Natural killer cell (primary cell): ENCODE data around the gene GALNT2. TPM values are rescaled to one million over a fixed set of nuclear protein-coding genes. Genes with fewer than 3 reads are reported as not detected.

Experiments
- ATAC-seq, 3 donors: fragments of 150-1000 bp in 2 of 3; fragments of 200-7000 bp in 1 of 3; cut with Tn5 transposase; 1 replicate in 1 of 3; 2 replicates in 2 of 3; pipeline ENCODE4 v1.10.0; 2021; ENCODE audit warnings: mild to moderate bottlenecking in 2 of 3, moderate library complexity in 2 of 3
- DNase-seq, 2 donors: peaks; one replicate each; pipeline versions ENCODE4 v3.0.0 to v3.0.0-alpha.2; 2013 to 2021; ENCODE audit warnings: mixed read lengths in 1 of 2
- H3K27ac ChIP-seq: one replicate; pipeline ENCODE4 v1.5.1; 2013; ENCODE audit warnings: mild to moderate bottlenecking, low read length
- H3K27me3 ChIP-seq: one replicate; pipeline ENCODE4 v1.6.1; 2013; ENCODE audit warnings: low read length; ENCODE audit not compliant: control insufficient read depth, insufficient read depth
- H3K36me3 ChIP-seq: one replicate; pipeline ENCODE4 v1.6.1; 2013; ENCODE audit warnings: low read length; ENCODE audit not compliant: control insufficient read depth, insufficient read depth
- H3K4me1 ChIP-seq: one replicate; pipeline ENCODE4 v1.6.1; 2013; ENCODE audit warnings: low read length; ENCODE audit not compliant: control insufficient read depth, insufficient read depth
- H3K4me3 ChIP-seq: one replicate; pipeline ENCODE4 v1.5.1; 2013; ENCODE audit warnings: low read length
- H3K9me3 ChIP-seq: one replicate; pipeline ENCODE4 v1.6.1; 2013; ENCODE audit warnings: low read length; ENCODE audit not compliant: control insufficient read depth, insufficient read depth
- H3K27ac Mint-ChIP-seq, 2 donors: one replicate each; pipeline ENCODE4 v1.8.0; 2022; ENCODE audit warnings: mild to moderate bottlenecking in 2 of 2, mixed read lengths in 2 of 2, moderate library complexity in 1 of 2
- H3K27me3 Mint-ChIP-seq, 2 donors: one replicate each; pipeline ENCODE4 v1.8.0; 2022; ENCODE audit warnings: low read depth in 2 of 2, mixed read lengths in 2 of 2
- H3K36me3 Mint-ChIP-seq: one replicate; pipeline ENCODE4 v1.8.0; 2022; ENCODE audit warnings: mixed read lengths
- H3K4me1 Mint-ChIP-seq, 2 donors: one replicate each; pipeline ENCODE4 v1.8.0; 2022; ENCODE audit warnings: mixed read lengths in 2 of 2
- H3K4me3 Mint-ChIP-seq: one replicate; pipeline ENCODE4 v1.8.0; 2022; ENCODE audit warnings: mild to moderate bottlenecking, moderate library complexity, mixed read lengths
- H3K9me3 Mint-ChIP-seq, 2 donors: one replicate each; pipeline ENCODE4 v1.8.0; 2022; ENCODE audit warnings: mixed read lengths in 2 of 2
- WGBS: methylation state at CpG from one replicate; pipeline ENCODE4 v1.1.7; 2013; ENCODE audit warnings: missing lambda C conversion rate; ENCODE audit not compliant: insufficient coverage; 5-methylcytosine and 5-hydroxymethylcytosine counted together
- intact Hi-C: fragments of 100-400 bp; cut with micrococcal nuclease; formaldehyde crosslinking; loops from one replicate; pipeline ENCODE4 v1.14.2; 2022
- total RNA-seq, 4 donors: library from RNA; stranded (reverse); fragments of 120-200 nt in 1 of 4; gene quantifications; one replicate each; pipeline versions ENCODE4 v1.2.3 to v1.2.4, GENCODE V29; 2013 to 2022
- TF ChIP-seq, protein P1 (sequence below): fragments of 200-600 bp; IDR thresholded peaks from one replicate; pipeline ENCODE4 v1.8.0; 2022; ENCODE audit warnings: antibody characterized with exemption

The GALNT2 gene
- total RNA-seq, 3 donors from 2014 or later (not counting 1 experiment from before 2014, with no cell fraction given): 31.2 to 53.6 (median 47.3) TPM

- H3K4me1 Mint-ChIP-seq: peaks cover 72 to 86% of the 10 kb centered on the region in 2 donors
- H3K27ac ChIP-seq: no peak overlapping the region
- H3K4me3 Mint-ChIP-seq: peak overlapping the region; percentile 28
- 45% methylated on average over 9 of the region's 9 CpGs for WGBS
- no peaks in the 10 kb centered on the region for H3K27me3 ChIP-seq
- no peaks in the 10 kb centered on the region for H3K36me3 ChIP-seq
- peaks cover 10% of the 10 kb centered on the region for H3K9me3 ChIP-seq
- no peaks in the 10 kb centered on the region for H3K27me3 Mint-ChIP-seq
- intact Hi-C loops: no loop called here
- peak; percentile 38 to 72 (median 54) for ATAC-seq
- no peaks in the 10 kb centered on the region for H3K36me3 Mint-ChIP-seq
- peak in 1 of 2 donors; percentile 30 for DNase-seq
- H3K9me3 Mint-ChIP-seq: peaks cover 4% of the 10 kb centered on the region in 2 donors
- peaks cover 10% of the 10 kb centered on the region for H3K4me1 ChIP-seq
- no peak overlapping the region for H3K4me3 ChIP-seq
- TF ChIP-seq, protein P1, sequence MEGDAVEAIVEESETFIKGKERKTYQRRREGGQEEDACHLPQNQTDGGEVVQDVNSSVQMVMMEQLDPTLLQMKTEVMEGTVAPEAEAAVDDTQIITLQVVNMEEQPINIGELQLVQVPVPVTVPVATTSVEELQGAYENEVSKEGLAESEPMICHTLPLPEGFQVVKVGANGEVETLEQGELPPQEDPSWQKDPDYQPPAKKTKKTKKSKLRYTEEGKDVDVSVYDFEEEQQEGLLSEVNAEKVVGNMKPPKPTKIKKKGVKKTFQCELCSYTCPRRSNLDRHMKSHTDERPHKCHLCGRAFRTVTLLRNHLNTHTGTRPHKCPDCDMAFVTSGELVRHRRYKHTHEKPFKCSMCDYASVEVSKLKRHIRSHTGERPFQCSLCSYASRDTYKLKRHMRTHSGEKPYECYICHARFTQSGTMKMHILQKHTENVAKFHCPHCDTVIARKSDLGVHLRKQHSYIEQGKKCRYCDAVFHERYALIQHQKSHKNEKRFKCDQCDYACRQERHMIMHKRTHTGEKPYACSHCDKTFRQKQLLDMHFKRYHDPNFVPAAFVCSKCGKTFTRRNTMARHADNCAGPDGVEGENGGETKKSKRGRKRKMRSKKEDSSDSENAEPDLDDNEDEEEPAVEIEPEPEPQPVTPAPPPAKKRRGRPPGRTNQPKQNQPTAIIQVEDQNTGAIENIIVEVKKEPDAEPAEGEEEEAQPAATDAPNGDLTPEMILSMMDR: no peak
- peak overlapping the region; percentile 65 to 84 for H3K27ac Mint-ChIP-seq
These were observed 17.6 kb downstream of the GALNT2 start for GRCh38 chr1:230084408-230085177.

- WGBS: 98% methylated on average over 5 of the region's 5 CpGs
- no peaks in the 10 kb centered on the region for H3K27me3 Mint-ChIP-seq
- H3K9me3 Mint-ChIP-seq: peaks cover 4% of the 10 kb centered on the region in 2 donors
- intact Hi-C loops: no loop called here
- Histone ChIP-seq H3K4me3 (no peak overlapping the region), H3K36me3 (no peaks in the 10 kb centered on the region), H3K27me3 (no peaks in the 10 kb centered on the region), H3K4me1 (peaks cover 10% of the 10 kb centered on the region), H3K9me3 (peaks cover 10% of the 10 kb centered on the region), H3K27ac (no peak overlapping the region)
- H3K4me3 Mint-ChIP-seq: no peak overlapping the region
- H3K36me3 Mint-ChIP-seq: no peaks in the 10 kb centered on the region
- peak overlapping the region in 1 of 2 donors; percentile 65 for H3K27ac Mint-ChIP-seq
- ATAC-seq (no peak), DNase-seq (no peak)
- TF ChIP-seq, protein P1: no peak
- H3K4me1 Mint-ChIP-seq: peaks cover 72 to 82% of the 10 kb centered on the region in 2 donors
These were observed 18.1 kb downstream of the GALNT2 start for GRCh38 chr1:230085178-230085515.

GRCh38 chr1:230086151-230086550 is 19.1 kb downstream of the GALNT2 start:
- intact Hi-C loops: no loop called here
- TF ChIP-seq, protein P1: no peak

More at GRCh38 chr1:230086151-230086550, 19.1 kb downstream of the GALNT2 start:
- Histone ChIP-seq H3K27me3 (no peaks in the 10 kb centered on the region), H3K36me3 (no peaks in the 10 kb centered on the region), H3K4me1 (peaks cover 10% of the 10 kb centered on the region), H3K4me3 (no peak overlapping the region), H3K9me3 (peaks cover 10% of the 10 kb centered on the region), H3K27ac (no peak overlapping the region)
- DNase-seq (no peak), ATAC-seq (no peak)
- Mint-ChIP-seq H3K27me3 (no peaks in the 10 kb centered on the region), H3K4me3 (no peak overlapping the region), H3K4me1 (peaks cover 76 to 80% of the 10 kb centered on the region in 2 donors), H3K36me3 (no peaks in the 10 kb centered on the region), H3K27ac (no peak overlapping the region), H3K9me3 (peaks cover 4% of the 10 kb centered on the region in 2 donors)
- 90% methylated on average over 6 of the region's 6 CpGs for WGBS
